Stimulated activated CD8-positive, alpha-beta memory T cell treated with anti-CD3 and anti-CD28 coated beads, Interleukin-4, amount 100 ng/mL, for 1 hour (primary cell): ENCODE data around the gene IL17RD.

Experiments
- DNase-seq, 2 donors: peaks; one replicate each; pipeline ENCODE4 v3.0.0-alpha.2; 2020; ENCODE audit warnings: low read depth in 2 of 2, low spot score in 1 of 2

Gene IL17RD

GRCh38 chr3:57164657-57165573 is at the start of gene IL17RD:
Gene IL17RD (minus strand): TSS chr3:57165353. CDS start chr3:57165286, 67 bp downstream.
- peak in 1 of 2 donors; percentile 11 for DNase-seq

DNA sequence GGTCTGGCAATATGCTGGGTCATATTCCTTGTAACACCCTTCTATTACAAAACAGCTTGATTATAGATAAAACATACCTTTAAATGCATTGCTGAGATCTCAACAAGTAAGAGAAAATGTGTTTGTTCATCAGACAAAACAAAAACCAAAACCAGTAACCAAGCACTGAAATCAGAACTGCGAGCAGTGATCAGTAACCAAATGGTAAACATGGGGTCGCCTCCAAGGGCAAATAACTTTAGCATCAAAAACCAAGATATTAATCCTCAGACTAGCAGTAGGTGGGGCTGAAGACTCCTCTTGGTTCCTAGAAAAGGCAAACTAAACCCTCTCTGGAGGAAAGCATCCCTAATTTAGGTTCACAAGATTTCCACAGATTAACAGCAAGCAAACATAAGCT is 41.3 kb upstream of the IL17RD start:
- DNase-seq = no peak

DNA sequence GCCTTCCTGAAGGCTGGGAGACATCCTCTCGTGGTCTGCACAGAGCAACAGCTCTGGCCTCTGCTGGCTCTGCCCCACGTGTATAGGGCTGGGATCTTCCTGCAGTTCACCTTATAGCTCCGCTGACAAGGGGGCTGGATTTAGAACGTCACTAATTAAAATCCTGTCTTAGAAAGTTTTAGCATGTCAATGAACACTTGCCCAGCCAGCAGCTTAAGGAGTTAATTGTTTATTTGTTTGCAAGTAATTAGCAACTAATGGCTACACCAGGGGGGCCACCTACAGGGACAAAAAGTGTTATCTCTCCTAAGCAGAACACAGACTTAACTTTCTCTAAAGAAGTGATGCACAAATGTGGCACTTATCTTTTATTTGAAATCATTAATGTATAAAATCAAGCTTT is 34.7 kb upstream of the IL17RD start, which contains the start of gene HESX1:
HESX1 (minus strand) TSS at position 84 of the 403 bp plus-strand sequence; CDS start at position 24, 60 bp downstream.
- DNase-seq = no peak

DNA sequence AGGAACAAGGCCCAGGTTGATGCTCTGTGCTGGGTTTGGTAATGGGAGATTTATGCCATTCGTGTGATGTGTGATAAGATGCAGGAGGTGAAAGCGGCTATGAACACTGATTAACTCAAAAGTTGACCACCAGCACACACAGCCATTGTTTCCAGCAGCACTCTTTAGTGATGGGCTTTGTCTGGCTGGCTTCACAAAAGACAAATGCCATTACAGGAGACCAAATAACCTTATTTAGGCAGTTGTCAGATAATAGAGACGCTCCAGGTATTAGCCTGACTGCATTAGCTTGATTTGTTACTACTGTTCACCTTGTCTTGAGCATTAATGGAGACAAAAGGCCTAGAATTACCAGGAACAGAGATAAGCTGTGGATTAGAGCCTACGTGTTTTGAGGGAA is 29.5 kb upstream of the IL17RD start:
- no peak for DNase-seq

DNA sequence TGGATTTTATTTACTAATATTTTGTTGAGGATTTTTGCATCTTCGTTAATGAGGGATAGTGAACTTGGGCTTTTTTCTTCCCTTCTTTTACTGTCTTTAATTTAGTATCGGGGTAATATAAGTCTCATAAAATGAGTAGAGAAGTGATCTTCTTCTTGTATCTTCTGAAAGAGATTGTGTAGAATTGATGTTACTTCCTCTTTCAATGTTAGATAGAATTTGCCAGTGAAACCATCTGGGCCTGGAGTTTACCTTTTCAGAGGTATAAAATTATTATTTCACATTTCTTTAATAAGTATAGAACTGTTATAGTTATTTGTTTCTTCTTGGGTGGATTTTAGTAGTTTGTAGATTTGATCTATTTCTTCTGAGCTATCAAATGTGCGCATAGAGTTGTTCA is 26.9 kb upstream of the IL17RD start:
- DNase-seq = no peak

GRCh38 chr3:57184526-57184925 is 19.4 kb upstream of the IL17RD start:
- DNase-seq = no peak

- DNase-seq = no peak
Observed at GRCh38 chr3:57179580-57180410, 14.6 kb upstream of the IL17RD start.

DNA sequence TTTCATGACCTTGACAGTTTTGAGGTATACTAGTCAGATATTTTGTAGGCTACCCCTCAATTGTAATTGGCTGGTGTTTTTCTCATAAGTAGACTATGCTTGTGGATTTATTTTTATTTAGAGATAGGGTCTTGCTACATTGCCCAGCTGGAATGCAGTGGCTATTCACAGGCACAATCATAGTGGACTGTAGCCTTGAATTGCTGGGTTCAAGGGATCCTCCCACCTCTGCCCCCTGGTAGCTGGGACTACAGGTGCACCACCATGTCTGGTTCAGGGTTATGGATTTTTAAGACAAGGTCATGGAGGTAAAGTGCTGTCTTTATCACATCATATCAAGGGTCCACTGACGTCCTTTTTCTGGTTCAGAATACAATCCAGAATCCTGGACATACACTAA is 10.9 kb upstream of the IL17RD start:
- no peak for DNase-seq

- no peak for DNase-seq
Observed at GRCh38 chr3:57173687-57174086, 8.5 kb upstream of the IL17RD start.

DNA sequence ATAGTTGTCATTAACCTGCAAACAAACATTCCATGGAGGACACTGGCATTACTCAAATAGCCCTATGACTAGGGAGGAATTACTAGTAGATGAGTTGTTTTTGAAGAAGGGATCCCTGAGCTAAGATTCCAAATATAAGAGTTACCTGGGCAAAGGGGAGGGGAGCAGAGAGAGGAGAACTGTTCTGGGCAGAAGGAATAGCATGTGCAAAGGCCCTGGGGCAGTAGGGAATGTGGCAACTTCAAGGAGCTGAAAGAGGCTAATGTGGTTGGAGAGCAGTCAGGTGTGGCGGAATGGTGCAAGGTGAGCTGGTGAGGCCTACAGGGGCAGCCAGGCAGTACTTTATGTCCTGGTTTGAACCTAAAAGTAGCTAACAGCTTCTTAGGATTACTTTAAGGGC is 5.8 kb upstream of the IL17RD start:
- no peak for DNase-seq

GRCh38 chr3:57169872-57170623 is 4.9 kb upstream of the IL17RD start:
- DNase-seq = peak; percentile 30 to 31

GRCh38 chr3:57169108-57169507 is 4.0 kb upstream of the IL17RD start:
- no peak for DNase-seq

DNA sequence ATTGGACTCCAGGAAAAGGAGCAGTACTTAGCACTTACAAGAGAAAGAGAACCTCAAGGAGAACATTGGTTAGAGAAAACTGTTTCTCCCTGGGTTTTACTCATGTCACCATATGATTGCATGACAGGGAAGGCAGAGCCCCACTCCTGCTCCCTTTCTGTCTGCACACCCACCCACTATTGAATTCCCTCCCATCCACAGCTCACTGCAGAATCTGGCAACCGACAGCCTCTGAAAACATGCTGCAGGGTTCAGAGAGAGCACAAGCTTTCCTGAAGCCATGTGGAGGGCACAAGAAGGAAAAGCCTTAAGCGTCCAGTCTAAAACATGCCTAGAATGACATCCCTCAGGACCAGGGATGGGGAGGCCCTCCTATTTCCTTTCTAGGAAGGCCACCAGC is 3.0 kb upstream of the IL17RD start:
- DNase-seq = no peak

DNA sequence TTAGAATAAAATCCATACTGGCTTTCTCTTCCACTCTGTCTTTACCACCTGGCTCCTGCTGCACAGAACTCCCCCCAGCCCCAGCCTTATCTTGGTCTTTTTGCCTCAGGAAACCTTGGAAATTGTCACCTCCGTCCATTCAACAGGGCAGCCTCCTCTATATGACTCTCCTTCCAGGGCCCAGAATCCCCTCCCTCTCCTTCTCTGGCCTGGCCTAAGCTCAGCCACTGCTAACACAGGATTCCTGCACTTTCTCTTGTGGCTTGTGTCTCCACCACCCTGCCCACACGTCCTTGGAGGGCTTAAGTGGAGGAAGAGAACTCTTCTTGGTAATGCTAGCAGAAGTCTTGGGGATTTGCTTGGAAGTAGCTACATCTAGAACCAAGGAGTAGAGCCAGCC is 1.5 kb upstream of the IL17RD start:
- no peak for DNase-seq

DNA sequence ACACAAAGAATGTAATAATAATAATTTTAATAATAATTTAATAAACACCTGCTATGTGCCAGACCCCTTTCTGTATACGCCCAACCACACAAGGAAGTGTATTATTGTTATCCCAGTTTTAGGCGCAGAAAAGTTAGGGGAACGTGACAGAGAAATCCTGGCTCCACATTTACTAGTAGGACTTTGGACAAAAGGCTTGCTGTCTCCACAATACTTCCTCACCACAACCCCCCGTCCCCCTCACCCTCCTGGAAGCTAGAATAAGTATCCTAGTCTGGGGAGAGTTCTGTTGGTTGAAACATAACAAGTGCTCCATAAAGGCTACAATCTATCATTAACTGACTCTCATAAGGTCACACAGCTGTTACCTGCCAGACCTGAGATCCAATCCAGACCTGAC is 488 bp upstream of the IL17RD start:
- no peak for DNase-seq

- no peak for DNase-seq
Observed at GRCh38 chr3:57164217-57164656, 916 bp downstream of the IL17RD start.

DNA sequence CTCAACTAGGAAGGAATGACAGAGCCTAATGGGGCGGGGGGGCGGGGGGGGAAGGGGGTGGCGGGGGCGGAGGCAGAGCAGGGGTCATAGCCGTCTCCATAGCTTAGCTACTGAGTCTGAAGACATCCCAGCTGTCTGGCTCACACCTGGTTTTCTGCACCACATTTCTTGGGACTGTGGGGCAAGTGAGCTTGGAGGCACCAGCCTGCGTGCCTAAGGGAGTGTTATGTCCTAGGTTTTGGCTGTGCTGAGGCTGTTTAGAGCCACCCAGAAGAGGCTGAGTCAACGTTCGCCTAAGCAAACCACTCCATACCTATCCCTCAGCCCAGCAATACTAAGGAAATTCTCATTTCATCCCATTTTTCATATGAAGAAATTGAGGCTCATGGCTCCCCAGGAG is 1.4 kb downstream of the IL17RD start:
- DNase-seq = no peak

GRCh38 chr3:57161915-57162314 is 3.2 kb downstream of the IL17RD start:
- DNase-seq = no peak

GRCh38 chr3:57160765-57161538 is 4.2 kb downstream of the IL17RD start:
- no peak for DNase-seq

DNA sequence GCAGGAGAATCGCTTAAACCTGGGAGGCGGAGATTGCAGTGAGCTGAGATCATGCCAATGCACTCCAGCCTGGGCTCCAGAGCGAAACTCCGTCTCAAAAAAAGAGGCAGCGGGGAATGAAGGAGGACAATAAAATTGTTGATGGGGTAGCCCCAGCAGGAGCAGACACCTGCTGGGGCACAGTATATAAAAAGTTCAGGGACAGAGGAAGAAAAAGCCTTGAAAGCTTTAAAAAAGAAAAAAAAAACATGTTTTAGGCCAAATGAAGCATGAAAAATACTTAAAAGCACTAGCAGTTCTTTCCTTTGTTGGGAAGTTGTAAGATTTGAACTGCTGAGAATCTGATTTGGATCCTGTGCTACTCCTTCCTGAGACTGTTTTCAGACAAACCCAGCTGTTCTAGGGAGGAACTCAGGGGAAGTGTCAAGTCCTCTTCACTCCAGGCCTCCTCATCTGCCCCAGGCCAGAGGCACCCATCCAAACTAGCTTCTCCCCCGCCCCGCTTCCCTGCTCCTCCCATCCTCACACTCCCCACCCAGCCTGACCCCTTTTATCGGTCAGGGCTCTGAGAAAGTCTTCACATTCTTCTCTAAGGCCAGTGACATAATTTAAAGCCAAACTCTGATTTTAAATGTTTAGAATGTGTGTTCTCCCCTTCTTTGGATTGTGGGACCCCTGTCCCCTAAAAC is 4.9 kb downstream of the IL17RD start:
- no peak for DNase-seq
